Right kidney (tissue), 1 donor: ENCODE results near the gene PRIMA1.

Source experiments
- DNase-seq: peaks from one replicate; pipeline ENCODE4 v3.0.0-alpha.2; 2016

Gene PRIMA1

DNA sequence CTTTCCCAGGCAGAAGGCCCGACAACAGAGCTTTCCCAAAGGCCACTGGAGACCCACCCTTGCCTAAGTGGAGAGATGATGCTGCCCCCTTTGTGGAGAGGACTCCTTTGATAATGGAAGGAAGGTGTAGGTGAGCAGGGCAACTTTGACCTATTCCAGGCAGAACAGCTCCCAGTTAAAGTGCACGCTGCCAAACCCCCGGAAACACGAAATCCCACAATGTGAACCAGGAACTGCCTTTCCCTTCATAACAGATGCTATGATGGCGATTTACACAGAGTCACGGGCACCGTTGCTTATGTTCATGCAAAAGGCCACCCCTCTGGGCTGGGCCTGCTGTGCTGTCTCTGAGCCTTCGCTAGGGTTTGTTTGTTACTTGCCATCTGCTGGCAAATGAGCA lies 34.6 kb downstream of the PRIMA1 start:
- DNase-seq, result no peak

DNA sequence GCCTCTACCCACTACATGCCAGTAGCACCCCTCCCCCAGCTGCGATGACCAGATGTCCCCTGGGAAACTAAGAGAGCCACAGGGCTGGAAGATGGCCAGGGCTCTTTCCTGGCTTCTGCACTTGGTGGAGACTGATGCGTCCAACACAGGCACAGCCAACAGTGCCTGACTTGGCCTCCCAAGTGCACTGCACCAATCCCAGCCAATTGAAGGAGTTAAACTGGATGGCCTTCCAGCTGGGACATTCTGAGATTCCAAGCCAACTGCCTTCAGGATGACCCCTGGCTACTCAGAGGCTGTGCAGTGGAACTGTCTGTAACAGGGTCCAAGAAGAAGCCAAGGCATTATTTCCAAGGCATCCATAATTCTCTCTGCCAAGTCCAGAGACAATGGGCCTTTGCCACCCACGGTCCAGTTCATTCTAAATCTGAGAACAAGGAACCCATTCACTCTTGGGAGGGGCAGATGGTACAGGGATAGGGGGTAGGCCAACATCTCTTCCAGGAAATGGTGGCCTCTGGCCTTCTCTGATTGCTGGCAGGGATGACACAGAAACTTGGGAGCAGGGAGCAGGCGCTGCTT lies 35.2 kb downstream of the PRIMA1 start:
- DNase-seq, result no peak

GRCh38 chr14:93751946-93752655 lies 36.2 kb downstream of the PRIMA1 start:
- DNase-seq, result peak; percentile 35

DNA sequence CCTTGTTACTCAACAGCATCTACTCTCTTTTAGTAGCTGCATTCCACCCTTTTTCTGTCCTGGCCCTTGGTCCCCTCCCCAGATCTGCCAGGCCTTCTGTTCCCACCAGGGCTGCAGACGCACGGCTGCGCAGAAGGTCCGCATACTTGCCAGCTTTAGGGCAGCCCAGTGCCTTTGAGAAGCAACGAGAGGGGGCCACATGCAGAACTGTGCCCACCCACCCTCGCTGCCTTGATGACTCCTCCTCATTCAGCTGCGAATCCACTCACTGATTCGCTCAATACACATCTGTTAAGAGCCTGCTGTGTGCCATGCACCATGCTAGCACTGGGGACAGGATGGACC lies 39.2 kb downstream of the PRIMA1 start:
- DNase-seq, result no peak

DNA sequence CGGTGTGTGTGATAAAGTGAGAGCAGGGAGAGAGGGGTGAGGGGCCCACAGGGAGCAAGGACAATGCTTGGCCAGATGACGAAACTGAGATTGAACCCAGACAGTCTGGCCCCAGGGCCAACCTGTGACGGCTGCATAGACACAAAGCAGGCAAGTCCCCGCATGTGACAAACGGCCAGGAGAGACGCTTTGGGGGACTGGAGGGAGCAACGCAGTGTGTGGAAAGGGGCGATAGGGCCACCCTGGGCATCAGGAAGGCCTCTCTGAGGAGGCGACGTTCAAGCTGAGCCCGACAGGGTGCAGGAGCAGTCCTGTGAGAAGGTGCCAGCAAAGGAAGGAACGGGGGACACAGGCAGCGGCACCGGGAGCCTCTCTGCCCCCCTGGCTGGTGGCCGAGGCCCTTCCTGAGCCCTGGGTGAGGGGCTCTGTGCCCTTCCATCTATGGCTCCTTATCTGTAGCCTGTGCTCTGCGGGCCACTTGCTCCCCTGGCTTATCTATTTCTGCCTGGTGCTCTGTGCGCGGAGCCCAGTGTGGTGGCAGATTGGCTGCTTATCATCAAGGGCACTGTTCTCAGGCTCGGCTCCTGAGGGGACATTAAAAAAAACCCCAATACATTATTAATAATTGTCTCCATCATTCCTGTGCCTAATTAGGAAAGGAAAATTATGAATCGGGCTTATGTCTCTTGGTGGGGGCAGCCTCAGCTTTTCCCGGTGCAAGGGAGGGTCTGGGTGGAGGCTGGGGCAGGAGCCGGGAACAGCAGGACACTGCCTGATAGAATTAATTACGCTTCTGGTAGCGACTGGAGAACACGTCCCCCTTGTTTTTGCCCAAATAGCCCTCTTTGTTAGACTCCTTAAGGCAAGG lies 39.8 kb downstream of the PRIMA1 start:
- no peak for DNase-seq

- no peak for DNase-seq
These were observed 40.7 kb downstream of the PRIMA1 start for GRCh38 chr14:93747560-93747959.

GRCh38 chr14:93747102-93747501 lies 41.2 kb downstream of the PRIMA1 start:
- DNase-seq, result no peak

GRCh38 chr14:93745603-93746273 lies 42.5 kb downstream of the PRIMA1 start:
- DNase-seq, result no peak

DNA sequence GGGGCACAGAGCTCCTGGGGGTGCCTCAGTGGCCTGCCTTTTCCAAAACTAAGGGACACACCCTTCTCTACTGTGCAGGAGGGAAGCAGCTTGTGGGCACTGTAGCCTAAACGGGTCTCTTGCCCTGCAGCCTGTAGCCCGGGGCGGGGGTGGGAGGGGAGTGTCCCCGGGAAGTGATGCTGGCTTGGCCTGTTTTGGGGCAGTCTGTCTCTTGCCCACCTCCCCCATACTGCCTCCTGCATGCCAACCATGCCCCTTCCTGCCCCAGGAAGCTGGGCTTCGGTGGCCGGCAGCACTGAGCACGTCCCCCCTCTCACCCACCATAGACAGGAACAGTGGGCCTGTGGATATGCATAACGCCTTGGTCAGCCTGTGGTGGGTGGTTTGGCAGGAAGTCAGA lies 43.4 kb downstream of the PRIMA1 start:
- no peak for DNase-seq

DNA sequence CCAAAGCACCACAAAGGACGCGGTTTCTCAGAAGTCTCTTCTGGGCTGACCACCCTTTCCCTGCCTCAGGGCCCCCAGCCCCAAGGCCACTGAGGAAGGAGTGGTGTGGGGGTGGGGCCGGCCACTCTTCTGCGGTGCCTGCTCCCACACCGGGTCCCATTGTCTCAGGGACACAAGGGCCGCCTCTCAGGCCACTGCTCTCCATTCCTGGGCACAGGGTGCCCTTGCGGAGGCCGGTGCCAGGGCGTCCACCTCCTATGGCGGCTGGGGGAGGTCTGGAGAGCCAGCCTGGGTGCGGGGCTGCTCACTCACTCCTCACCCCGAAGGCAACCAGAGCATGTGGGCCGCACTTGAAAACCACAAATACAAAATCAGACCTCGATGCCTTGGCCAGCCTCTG lies 44.1 kb downstream of the PRIMA1 start:
- no peak for DNase-seq

- DNase-seq, result no peak
These were observed 44.8 kb downstream of the PRIMA1 start for GRCh38 chr14:93743270-93744060.

DNA sequence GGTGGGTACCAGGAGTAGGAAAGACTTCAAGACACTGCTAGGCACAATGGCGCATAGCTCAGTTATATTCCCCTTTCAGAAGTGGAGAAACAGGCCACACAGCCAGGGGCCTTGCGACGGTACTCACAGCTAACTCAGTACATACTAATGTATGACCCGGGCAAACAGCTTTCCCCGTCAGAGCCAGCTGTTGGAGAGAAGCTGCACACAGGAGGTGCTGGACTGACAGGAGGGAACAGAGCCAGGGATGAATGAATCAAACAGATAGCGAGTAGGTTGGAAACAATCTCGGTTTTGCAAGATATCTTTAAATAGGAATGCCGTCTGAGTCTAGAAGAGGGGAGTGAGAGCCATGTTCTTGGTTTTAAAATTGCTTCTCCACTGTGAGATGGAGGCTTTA lies 45.5 kb downstream of the PRIMA1 start:
- no peak for DNase-seq

DNA sequence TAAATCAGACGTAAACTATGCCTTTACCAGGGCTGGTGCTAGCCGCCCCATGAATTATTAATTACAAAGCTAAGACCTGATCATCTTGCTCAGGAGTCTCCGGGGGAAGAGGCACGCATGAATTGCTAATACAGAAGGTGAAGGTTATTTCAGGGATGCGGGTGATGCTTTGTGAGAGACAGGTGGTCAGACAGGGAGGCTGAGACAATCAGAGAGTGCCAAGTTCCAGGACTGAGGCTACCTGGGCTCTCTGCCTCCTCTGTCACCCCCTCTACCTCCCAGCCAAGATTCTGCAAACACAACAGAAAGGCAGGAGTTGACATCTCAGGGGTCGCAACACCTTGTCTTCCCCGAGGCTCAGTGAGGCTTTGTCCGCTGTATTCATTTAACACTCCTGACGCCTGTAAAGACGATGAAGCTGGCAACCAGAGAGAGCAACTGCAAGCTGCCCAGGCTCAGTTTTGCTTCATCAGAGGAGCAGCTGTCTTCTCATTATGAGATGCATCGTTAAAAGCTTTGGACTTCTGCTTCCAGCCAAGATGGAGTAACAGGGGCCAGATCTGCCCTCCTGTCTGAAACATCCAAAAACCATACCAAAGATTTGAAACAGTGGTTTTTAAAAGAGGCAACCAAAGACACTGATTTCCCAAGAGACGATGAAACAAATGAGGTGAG lies 46.6 kb downstream of the PRIMA1 start:
- no peak for DNase-seq

GRCh38 chr14:93737634-93738033 lies 50.7 kb downstream of the PRIMA1 start:
- DNase-seq, result no peak

DNA sequence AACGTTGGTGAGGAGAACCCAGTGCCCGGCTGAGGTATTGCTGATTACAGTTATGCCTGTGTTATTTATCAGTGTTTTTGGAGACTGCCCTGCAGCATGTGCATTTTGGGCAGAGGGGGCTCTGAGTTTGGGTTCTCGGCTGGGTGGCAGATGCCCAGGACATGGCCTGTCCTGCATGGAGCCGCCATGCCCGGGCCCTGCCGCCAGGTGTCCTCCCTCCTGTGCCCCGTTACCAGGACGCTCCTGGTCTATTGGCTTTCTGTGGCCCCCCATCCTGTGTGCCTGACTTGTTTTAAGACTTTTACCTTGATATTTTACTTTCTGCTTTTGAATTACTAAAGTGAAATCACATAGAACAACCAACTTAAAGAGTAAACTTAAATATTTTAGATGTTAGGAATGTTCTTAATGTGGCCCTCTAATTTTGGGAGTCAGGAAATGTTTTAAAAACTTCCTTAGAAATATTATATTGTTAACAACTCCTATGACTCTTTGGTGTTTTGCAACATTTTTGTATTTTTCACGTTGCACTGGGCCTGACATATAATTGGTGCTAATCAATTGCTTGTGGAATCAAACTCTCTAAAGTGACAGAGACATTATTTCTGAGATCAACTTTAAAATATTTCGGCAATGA lies 51.8 kb downstream of the PRIMA1 start:
- no peak for DNase-seq

GRCh38 chr14:93735206-93735605 lies 53.1 kb downstream of the PRIMA1 start:
- peak; percentile 55 for DNase-seq

DNA sequence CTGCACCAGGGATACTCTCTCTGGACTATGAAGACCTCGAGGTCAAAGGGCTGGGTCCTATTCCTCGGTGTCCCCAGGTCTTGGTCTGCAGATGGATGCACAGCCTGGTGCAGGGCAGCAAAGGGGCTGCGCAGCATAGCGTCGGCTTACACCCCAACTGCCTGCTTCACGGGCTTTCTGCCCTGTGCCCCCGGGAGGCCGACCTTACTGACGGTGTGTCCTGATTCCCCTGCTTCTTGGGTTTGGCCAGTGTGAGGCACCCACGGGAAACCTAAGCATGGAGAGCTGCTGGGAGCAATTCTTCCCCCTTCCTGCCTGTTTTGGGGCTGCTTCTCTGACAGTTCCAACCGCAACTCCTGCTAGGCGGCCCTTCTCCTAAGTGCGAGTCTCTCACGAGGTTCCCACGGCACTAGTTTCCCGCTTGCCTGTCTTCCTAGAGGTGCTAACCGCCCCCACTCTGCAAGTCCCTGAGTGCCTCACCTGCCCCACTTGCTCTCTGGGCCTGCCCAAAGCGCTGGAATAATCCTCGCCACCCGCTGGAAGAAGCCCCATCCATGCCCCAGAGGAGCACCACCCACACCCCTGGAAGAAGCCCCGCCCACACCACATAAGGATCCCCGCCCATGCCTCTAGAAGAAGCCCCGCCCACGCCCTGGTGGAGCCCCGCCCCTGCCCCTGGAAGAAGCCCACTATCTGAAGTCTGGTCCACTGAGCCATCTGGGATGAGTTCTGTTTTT lies 54.0 kb downstream of the PRIMA1 start:
- no peak for DNase-seq

- DNase-seq, result no peak
These were observed 54.7 kb downstream of the PRIMA1 start for GRCh38 chr14:93733631-93734030.

GRCh38 chr14:93733231-93733630 lies 55.1 kb downstream of the PRIMA1 start:
- no peak for DNase-seq

- no peak for DNase-seq
These were observed 55.8 kb downstream of the PRIMA1 start for GRCh38 chr14:93732524-93732923.
